Measurements from ENCODE around the gene KRTAP4-4.
"Not testable (repeated sequence)": the region's sequence is repeated elsewhere in the genome, so short reads cannot be mapped to it uniquely, and the experiment has no call there.

The KRTAP4-4 gene

GRCh38 chr17:41160648-41161047 is at the start of gene KRTAP4-4:
Gene KRTAP4-4, minus strand, starts transcription at chr17:41160748. Its CDS starts 57 bp downstream, at chr17:41160691.
- DNase-seq = no peak

DNA sequence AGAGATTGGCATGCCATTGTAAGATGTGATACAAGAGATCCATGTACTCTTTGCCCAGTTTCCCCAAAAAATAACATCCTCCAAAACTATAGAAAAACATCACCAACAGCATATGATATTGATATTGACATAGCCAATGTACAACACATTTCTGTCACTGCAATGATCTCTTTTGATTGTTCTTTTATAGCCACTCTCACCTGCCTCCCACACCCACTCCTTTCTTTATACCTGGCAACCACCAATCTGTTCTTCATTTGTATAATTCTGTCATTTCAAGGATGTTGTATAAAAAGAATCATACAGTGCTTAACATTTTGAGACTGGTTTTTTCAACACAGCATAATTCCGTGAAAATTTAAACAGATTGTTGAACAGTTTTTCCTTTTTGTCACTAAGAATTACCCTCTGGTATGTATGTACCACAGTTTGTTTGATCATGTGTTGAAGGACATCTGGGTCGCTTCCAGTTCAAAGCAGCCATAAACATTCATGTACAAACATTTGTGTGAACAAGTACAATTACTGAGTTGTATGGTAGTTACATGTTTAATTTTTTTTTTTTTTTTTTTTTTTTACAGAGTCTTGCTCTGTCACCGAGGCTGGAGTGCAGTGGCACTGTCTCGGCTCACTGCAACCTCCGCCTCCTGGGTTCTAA is 39.0 kb upstream of the KRTAP4-4 start:
- no peak for DNase-seq

GRCh38 chr17:41196068-41196467 is 35.5 kb upstream of the KRTAP4-4 start:
- DNase-seq = no peak

DNA sequence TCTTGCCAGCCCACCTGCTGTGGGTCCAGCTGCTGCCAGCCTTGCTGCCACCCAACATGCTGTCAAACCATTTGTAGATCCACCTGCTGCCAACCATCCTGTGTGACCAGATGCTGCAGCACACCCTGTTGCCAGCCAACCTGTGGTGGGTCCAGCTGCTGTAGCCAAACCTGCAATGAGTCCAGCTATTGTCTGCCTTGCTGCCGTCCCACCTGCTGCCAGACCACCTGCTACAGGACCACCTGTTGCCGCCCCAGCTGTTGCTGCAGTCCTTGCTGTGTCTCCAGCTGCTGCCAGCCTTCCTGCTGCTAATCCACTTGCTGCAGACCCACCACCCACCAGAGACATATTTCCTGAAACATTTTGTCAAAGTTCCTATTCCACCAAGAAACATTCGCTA is 29.8 kb upstream of the KRTAP4-4 start:
- DNase-seq = no peak

DNA sequence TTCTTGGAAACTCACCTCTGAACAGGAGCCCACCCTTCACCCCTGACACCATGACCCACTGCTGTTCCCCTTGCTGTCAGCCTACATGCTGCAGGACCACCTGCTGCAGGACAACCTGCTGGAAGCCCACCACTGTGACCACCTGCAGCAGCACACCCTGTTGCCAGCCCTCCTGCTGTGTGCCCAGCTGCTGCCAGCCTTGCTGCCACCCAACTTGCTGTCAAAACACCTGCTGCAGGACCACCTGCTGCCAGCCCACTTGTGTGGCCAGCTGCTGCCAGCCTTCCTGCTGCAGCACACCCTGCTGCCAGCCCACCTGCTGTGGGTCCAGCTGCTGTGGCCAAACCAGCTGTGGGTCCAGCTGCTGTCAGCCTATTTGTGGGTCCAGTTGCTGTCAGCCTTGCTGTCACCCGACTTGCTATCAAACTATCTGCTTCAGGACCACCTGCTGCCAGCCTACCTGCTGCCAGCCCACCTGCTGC is 29.3 kb upstream of the KRTAP4-4 start, which contains the start of gene KRTAP9-1:
KRTAP9-1 (plus strand) TSS at position 51 of the 482 bp plus-strand sequence; CDS start at position 51, 0 bp downstream.
- not testable (repeated sequence) for DNase-seq

GRCh38 chr17:41186872-41187271 is 26.3 kb upstream of the KRTAP4-4 start:
- no peak for DNase-seq

GRCh38 chr17:41185001-41185400 is 24.5 kb upstream of the KRTAP4-4 start:
- no peak for DNase-seq

DNA sequence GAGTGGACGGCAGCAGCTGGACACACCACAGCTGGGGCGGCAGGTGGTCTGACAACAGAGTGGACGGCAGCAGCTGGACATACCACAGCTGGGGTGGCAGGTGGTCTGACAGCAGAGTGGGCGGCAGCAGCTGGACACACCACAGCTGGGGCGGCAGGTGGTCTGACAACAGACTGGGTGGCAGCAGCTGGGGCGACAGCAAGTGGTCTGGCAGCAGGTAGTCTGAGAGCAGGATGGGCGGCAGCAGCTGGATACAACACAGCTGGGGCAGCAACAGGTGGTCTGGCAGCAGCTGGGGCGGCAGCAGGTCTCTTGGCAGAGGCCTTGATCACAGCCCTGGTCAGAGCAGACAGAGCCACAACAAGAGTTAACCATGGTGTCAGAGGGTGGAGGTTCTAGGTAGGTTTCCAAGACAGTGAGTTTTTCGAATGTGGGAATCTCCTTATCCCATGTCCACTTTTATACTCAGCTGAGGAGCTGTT is 24.0 kb upstream of the KRTAP4-4 start, which contains the start of gene KRTAP4-1:
KRTAP4-1 (minus strand) TSS at position 432 of the 482 bp plus-strand sequence; CDS start at position 375, 57 bp downstream.
- DNase-seq = no peak

GRCh38 chr17:41178843-41179616 is 18.5 kb upstream of the KRTAP4-4 start:
- DNase-seq = no peak

DNA sequence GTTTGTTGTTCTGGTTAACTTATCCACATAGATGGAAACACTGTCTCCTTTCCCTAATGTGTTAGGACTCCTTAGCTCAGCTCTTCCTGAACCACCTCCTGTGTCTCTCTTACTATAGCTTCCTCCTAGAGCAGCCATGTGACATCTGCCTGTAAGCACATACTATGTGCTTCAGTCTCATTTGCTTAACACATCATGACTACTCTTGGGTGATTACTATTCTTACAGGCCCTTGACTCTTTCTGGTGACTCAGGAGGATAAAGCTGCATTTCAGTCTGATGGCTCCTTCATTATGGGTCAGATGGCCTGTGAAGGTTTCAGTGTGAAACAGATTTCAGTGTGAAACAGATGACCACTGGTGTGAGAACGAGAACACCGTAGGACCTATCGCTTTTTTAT is 17.8 kb upstream of the KRTAP4-4 start:
- no peak for DNase-seq

GRCh38 chr17:41177727-41178271 is 17.3 kb upstream of the KRTAP4-4 start, which contains the start of gene KRTAP4-2:
Gene KRTAP4-2, minus strand, starts transcription at chr17:41178221. Its CDS starts 57 bp downstream, at chr17:41178164.
- no peak for DNase-seq

GRCh38 chr17:41176744-41177387 is 16.3 kb upstream of the KRTAP4-4 start:
- no peak for DNase-seq

DNA sequence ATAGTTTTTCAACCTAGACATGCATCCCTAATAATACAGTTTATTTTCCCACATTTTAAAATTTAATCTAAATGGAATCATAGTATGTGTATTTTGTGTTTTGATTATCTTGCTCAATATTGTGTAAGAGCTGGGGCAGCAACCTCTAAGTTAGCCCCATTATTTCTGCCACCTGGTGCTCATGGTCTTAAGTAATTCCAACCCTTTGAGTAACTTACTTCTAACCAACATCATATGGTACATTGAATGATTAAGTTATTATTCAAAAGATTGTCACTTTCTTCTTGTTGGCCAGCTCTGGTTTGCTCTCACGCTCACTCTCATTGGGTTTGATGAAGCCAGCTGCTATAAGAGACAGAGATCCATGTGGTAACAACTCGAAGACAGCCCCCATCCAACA is 11.3 kb upstream of the KRTAP4-4 start:
- no peak for DNase-seq

DNA sequence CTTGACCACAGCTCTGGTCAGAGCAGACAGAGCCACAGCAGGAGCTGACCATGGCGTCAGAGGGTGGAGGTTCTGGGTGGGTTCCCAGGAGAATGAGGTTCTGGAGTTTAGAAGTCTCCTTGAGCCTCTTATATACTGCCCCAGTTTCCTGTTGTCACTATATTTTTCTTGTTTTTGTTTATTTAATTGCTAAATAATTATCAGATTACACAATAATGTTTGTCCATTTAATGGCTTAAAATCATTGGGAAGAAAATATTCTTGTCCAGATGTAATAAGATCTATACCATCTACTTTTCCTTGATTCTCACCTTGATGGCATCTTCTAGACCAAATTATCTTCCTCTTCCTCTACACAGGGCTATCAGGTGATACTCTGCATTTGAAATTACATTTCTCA is 7.6 kb upstream of the KRTAP4-4 start, which contains the start of gene KRTAP4-3:
KRTAP4-3 (minus strand) TSS at position 101 of the 400 bp plus-strand sequence; CDS start at position 52, 49 bp downstream.
- no peak for DNase-seq

GRCh38 chr17:41167561-41167960 is 7.0 kb upstream of the KRTAP4-4 start:
- no peak for DNase-seq

GRCh38 chr17:41163828-41164227 is 3.3 kb upstream of the KRTAP4-4 start:
- no peak for DNase-seq

DNA sequence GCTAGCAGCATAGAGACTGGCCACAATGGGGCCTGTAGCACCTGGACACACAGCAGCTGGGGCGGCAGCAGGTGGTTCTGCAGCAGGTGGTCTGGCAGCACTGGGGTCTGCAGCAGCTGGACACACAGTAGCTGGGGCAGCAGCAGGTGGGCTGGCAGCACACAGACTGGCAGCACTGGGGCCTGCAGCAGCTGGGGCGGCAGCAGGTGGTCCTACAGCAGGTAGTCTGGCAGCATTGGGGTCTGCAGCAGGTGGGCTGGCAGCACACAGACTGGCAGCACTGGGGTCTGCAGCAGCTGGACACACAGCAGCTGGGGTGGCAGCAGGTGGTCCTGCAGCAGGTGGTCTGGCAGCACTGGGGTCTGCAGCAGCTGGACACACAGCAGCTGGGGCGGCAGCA is 358 bp downstream of the KRTAP4-4 start:
- DNase-seq = not testable (repeated sequence)

- DNase-seq = no peak
Measured at GRCh38 chr17:41153856-41154255, 6.7 kb downstream of the KRTAP4-4 start.

- DNase-seq = no peak
Measured at GRCh38 chr17:41151525-41151924, 9.0 kb downstream of the KRTAP4-4 start.

DNA sequence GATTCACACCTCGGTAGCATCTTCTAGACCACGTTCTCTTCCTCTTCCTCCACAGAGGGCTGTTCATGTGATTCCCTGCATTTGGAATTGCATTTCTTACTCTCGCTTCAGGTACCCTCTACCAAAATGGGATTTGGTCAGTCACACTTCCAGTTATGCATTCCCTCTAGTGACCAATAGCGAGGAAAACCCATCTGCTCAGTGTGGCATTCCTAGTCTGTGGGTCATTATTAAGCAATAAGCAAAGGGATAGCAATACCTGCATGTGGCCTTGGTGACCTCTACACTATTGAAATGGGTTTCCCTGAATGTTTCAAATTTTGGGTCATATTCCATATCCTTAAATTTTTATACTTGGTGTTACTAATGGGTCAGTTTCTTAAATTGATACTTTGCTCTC is 10.5 kb downstream of the KRTAP4-4 start:
- DNase-seq = no peak

DNA sequence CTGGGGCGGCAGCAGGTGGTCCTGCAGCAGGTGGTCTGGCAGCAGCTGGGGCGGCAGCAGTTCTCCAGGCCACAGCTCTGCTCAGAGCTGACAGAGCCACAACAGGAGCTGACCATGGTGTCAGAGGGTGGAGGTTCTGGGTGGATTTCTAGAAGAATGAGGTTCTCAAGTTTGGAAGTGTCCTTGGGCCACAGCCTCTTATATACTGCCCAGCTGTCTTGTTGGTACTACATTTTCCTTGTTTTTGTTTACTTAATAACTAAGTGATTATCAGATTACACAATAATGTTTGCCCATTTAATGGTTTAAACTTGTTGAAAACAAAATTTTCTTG is 10.9 kb downstream of the KRTAP4-4 start, which contains the start of gene KRTAP4-5:
KRTAP4-5 (minus strand) TSS at position 174 of the 334 bp plus-strand sequence; CDS start at position 116, 58 bp downstream.
- DNase-seq = no peak

- DNase-seq = not testable (repeated sequence)
Measured at GRCh38 chr17:41148971-41149651, 11.4 kb downstream of the KRTAP4-4 start.
